ENCODE results near the gene SLC25A15.
"Not testable (repeated sequence)": the region's sequence is repeated elsewhere in the genome, so short reads cannot be mapped to it uniquely, and the experiment has no call there.

SLC25A15 gene

GRCh38 chr13:40781717-40782116 lies 7.7 kb upstream of the SLC25A15 start:
- H3K36me3 ChIP-seq: no peaks in the 10 kb centered on the region
- no peaks in the 10 kb centered on the region for H3K9me3 ChIP-seq (ENCODE audit: severe bottlenecking)
- H3K27ac ChIP-seq: no peak overlapping the region
- no peaks in the 10 kb centered on the region for H3K27me3 ChIP-seq (ENCODE audit: insufficient read depth, low read depth, severe bottlenecking)
- DNase-seq: no peak
- H3K4me3 ChIP-seq (ENCODE audit: low read depth, low read length): no peak overlapping the region
- TF ChIP-seq CTCF (IDR thresholded peaks at IDR 0.05; ENCODE audit: low read depth, low read length): no peak

GRCh38 chr13:40782971-40783370 lies 6.4 kb upstream of the SLC25A15 start:
- not testable (repeated sequence) for H3K27me3 ChIP-seq (ENCODE audit: insufficient read depth, low read depth, severe bottlenecking); DNase-seq; H3K4me3 ChIP-seq (ENCODE audit: low read depth, low read length); H3K27ac ChIP-seq; H3K36me3 ChIP-seq; H3K9me3 ChIP-seq (ENCODE audit: severe bottlenecking)

GRCh38 chr13:40784540-40784939 lies 4.9 kb upstream of the SLC25A15 start:
- H3K27ac ChIP-seq: no peak overlapping the region
- no peaks in the 10 kb centered on the region for H3K9me3 ChIP-seq (ENCODE audit: severe bottlenecking)
- no peak for TF ChIP-seq CTCF (IDR thresholded peaks at IDR 0.05; ENCODE audit: low read depth, low read length)
- H3K27me3 ChIP-seq (ENCODE audit: insufficient read depth, low read depth, severe bottlenecking): no peaks in the 10 kb centered on the region
- no peaks in the 10 kb centered on the region for H3K36me3 ChIP-seq
- H3K4me3 ChIP-seq (ENCODE audit: low read depth, low read length): no peak overlapping the region
- DNase-seq: no peak

- Histone ChIP-seq H3K9me3 (ENCODE audit: severe bottlenecking) (no peaks in the 10 kb centered on the region), H3K27ac (no peak overlapping the region), H3K4me3 (ENCODE audit: low read depth, low read length) (no peak overlapping the region)
Observed at GRCh38 chr13:40786568-40786996, 2.8 kb upstream of the SLC25A15 start.

DNA sequence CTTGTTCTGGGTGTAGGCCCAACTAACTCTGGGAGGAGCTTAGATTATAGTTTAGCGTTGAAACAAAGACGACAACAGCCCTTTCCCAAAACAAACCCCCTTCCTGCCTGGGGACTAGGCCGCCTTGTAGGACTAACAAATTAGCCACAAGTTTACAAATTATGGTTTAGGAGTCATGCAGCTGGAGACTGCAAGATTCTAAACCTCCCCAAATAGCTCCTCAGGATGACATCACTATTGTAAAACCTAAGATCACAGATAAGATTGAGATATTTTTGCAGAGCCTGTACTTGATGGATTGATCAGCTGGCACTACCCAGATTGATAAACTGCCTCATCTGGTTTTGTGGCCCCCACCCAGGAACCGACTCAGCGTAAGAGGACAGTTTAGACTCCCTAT lies 2.3 kb upstream of the SLC25A15 start:
- Histone ChIP-seq H3K4me3 (ENCODE audit: low read depth, low read length) (no peak overlapping the region), H3K36me3 (no peaks in the 10 kb centered on the region), H3K27ac (no peak overlapping the region), H3K27me3 (ENCODE audit: insufficient read depth, low read depth, severe bottlenecking) (no peaks in the 10 kb centered on the region), H3K9me3 (ENCODE audit: severe bottlenecking) (no peaks in the 10 kb centered on the region)
- TF ChIP-seq CTCF (IDR thresholded peaks at IDR 0.05; ENCODE audit: low read depth, low read length): no peak
- DNase-seq: no peak

More at GRCh38 chr13:40786568-40786996, 2.8 kb upstream of the SLC25A15 start:
- TF ChIP-seq CTCF (IDR thresholded peaks at IDR 0.05; ENCODE audit: low read depth, low read length): no peak
- no peaks in the 10 kb centered on the region for H3K27me3 ChIP-seq (ENCODE audit: insufficient read depth, low read depth, severe bottlenecking)
- no peak for DNase-seq
- H3K36me3 ChIP-seq: no peaks in the 10 kb centered on the region

- H3K36me3 ChIP-seq; DNase-seq; H3K27me3 ChIP-seq (ENCODE audit: insufficient read depth, low read depth, severe bottlenecking); H3K9me3 ChIP-seq (ENCODE audit: severe bottlenecking): not testable (repeated sequence)
- Histone ChIP-seq H3K4me3 (ENCODE audit: low read depth, low read length) (peak overlapping the region; percentile 63), H3K27ac (peak overlapping the region; percentile 67)
Observed at GRCh38 chr13:40788540-40789274, 704 bp upstream of the SLC25A15 start.

GRCh38 chr13:40790154-40790616 lies 774 bp downstream of the SLC25A15 start:
- TF ChIP-seq CTCF (IDR thresholded peaks at IDR 0.05; ENCODE audit: low read depth, low read length): no peak
- Histone ChIP-seq H3K27ac (peak overlapping the region; percentile 67; the same call in 1 of the 2 replicates), H3K9me3 (ENCODE audit: severe bottlenecking) (no peaks in the 10 kb centered on the region), H3K27me3 (ENCODE audit: insufficient read depth, low read depth, severe bottlenecking) (no peaks in the 10 kb centered on the region), H3K36me3 (no peaks in the 10 kb centered on the region), H3K4me3 (ENCODE audit: low read depth, low read length) (peak overlapping the region; percentile 63)
- DNase-seq: no peak
